Amniotic epithelial cell (primary cell): ENCODE measurements around the gene ISOC2.

Source experiments
- DNase-seq: peaks from one replicate; pipeline ENCODE4 v3.0.0-alpha.2; 2010; ENCODE audit warnings: low read depth

The ISOC2 gene

DNA sequence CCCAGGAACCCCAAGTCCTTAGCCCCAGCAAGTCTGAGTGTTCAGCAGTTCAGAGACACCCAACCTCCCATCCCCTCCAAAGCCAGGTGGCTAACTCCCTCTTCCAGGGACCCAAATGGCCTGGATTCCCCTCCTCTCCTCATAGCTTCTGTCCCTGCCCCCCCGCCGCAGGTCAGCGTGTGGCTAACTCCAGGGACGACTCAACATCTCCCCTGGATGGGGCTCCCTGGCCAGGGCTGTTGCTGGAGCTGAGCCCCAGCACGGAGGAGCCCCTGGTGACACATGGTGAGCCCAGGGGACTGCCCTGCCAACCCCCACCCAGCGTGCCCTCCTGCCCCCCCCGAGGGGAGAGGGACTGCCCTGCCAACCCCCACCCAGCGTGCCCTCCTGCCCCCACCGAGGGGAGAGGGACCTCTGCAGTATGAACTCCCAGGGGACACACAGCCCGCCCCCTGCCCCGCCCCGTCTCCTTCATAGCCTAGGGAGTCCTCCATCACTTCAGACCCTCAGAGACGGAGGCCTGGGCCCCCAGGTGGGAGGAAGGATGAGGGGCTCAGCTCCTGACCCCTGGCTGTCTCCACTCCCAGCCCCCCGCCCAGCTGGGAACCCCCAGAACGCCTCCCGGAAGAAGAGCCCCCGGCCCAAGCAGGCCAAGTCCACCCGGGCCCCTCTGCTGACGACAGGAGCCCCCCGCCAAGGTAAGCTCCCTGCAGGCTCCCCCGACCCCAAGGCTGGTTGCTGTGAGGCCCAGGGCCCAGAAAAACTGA lies 28.5 kb upstream of the ISOC2 start:
- DNase-seq, result no peak

DNA sequence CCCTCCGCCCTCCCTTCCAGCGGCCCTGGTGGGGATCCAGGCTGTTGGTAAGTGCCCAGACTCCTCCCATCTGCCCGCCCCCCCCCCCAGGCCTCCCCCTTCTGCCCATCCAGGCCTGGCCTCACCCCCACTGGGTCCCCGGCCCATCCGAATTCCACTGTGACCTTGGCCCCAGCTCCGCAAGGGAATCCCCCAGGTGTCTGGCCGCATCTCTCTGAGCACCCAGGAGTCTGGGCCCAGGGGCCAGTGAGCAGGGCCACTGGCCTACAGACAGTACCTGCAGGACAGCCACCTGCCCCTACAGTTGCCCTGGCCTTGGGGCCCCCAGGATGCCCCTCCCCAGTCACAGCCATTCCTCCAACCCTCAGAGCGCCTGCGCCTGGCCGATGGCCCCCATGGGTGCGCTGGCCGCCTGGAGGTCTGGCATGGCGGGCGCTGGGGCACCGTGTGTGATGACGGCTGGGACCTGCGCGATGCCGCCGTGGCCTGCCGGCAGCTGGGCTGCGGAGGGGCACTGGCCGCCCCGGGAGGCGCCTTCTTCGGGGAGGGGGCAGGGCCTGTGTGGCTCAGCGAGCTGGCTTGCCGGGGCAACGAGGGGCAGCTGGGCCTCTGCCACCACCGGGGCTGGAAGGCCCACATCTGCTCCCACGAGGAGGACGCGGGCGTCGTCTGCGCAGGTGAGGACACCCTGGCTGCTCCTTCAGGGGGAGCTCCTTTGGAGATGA lies 27.7 kb upstream of the ISOC2 start:
- no peak for DNase-seq

GRCh38 chr19:55487924-55488687 lies 26.7 kb upstream of the ISOC2 start, which contains the start of gene SSC5D:
SSC5D (plus strand) TSS chr19:55488436; CDS start chr19:55488590, 154 bp downstream.
- DNase-seq, result peak; percentile 24

DNA sequence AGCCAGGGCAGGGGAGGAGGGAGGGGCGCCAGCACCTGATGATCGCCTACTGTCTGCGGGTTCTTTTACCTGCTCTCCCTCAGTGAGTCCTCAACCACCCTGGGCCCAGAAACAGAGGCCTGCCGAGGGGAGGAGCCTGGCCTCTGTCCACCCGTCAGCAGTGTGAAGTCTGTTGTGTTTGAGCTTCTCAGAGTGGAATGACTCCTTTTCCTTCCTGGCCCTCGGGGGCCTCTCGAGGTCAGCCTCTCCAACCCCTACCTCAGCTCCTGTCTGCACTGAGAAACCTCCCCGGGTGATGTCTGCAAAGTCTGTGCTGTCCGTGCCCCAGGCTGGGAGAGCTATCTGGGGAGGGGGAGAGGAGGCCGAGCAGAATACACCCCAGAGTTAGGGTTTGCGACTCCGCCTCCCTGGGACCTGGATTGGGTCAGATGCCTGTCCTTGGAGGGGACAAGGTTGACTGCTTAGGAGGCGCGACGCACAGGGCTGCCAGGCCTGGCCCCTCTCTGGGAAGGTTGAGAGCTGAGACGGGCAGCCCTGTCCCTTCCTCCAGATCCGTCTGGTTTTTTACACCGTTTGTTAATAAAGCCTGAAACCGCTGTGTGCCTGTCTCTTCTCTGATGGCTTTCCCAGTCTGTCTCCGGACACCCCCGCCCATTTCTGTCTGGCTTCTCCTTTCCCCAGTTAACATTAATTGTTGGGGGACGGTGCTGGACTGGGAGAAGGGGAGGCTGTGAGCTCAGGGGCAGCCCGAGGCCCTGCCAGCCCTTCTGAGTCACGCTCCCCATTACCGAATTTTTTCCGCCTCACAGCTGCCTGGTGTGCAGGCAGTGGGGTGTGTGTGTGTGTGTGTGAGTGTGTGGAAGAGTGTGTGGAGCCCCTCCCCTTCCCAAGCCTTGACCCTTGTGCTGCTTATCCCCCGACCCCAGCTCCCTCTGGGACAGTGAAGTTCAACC lies 25.8 kb upstream of the ISOC2 start:
- DNase-seq, result peak; percentile 91

GRCh38 chr19:55486043-55486970 lies 24.9 kb upstream of the ISOC2 start:
- no peak for DNase-seq

- DNase-seq, result no peak
Observed at GRCh38 chr19:55485439-55486011, 24.1 kb upstream of the ISOC2 start.

GRCh38 chr19:55484593-55485438 lies 23.4 kb upstream of the ISOC2 start, which contains the start of gene NAT14:
NAT14 (plus strand) TSS chr19:55485188; CDS start chr19:55485709, 521 bp downstream.
- peak; percentile 31 for DNase-seq

DNA sequence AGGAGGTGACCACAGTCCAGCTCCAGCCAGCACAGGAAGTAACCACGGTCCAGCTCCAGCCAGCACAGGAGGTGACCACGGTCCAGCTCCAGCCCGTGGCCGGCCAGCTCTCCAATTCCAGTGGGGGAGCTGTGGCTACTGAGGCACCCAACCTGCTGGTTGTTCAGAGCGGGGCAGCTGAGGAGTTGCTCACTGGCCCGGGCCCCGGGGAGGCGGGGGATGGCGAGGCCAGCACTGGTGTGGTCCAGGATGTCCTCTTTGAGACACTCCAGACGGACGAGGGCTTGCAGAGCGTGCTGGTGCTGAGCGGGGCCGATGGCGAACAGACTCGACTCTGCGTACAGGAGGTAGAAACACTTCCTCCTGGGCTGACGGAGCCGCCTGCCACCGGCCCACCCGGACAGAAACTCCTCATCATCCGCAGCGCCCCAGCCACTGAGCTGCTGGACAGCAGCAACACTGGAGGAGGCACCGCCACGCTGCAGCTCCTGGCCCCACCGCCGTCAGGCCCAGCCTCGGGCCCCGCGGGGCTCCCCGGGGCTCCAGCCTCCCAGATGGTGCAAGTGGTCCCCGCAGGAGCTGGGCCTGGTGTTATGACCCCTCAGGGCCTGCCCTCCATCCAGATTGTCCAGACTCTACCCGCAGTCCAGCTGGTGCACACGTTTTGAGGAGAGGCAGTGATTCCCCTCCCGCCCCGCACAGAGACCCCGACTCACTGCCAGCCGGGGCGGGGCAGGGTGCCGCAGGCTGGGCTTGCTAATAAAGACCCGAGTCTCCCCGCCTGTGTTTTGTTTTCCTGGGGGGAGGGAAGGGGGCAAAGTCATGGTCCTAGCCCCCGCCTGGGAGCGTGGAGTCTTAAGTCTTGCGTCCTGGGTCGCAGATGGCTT lies 22.5 kb upstream of the ISOC2 start:
- no peak for DNase-seq

- DNase-seq, result no peak
Observed at GRCh38 chr19:55482967-55483705, 21.7 kb upstream of the ISOC2 start.

DNA sequence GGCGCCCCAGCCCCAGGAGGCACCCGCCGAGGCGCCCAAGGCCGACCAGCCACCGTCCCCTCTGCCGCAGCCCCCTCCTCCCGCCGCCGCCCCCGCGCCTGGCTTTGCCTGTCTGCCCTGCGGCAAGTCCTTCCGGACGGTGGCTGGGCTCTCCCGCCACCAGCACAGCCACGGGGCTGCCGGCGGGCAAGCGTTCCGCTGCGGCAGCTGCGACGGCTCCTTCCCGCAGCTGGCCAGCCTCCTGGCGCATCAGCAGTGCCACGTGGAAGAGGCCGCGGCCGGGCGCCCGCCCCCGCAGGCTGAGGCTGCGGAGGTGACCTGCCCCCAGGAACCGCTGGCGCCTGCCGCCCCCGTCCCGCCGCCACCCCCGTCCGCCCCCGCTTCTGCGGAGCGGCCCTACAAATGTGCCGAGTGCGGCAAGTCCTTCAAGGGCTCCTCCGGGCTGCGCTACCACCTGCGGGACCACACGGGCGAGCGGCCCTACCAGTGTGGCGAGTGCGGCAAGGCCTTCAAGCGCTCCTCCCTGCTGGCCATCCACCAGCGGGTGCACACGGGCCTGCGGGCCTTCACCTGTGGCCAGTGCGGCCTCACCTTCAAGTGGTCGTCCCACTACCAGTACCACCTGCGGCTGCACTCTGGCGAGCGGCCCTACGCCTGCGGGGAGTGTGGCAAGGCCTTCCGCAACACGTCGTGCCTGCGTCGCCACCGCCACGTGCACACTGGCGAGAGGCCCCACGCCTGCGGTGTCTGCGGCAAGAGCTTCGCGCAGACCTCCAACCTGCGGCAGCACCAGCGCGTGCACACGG lies 20.9 kb upstream of the ISOC2 start:
- no peak for DNase-seq

GRCh38 chr19:55481794-55482155 lies 20.3 kb upstream of the ISOC2 start:
- DNase-seq, result no peak

DNA sequence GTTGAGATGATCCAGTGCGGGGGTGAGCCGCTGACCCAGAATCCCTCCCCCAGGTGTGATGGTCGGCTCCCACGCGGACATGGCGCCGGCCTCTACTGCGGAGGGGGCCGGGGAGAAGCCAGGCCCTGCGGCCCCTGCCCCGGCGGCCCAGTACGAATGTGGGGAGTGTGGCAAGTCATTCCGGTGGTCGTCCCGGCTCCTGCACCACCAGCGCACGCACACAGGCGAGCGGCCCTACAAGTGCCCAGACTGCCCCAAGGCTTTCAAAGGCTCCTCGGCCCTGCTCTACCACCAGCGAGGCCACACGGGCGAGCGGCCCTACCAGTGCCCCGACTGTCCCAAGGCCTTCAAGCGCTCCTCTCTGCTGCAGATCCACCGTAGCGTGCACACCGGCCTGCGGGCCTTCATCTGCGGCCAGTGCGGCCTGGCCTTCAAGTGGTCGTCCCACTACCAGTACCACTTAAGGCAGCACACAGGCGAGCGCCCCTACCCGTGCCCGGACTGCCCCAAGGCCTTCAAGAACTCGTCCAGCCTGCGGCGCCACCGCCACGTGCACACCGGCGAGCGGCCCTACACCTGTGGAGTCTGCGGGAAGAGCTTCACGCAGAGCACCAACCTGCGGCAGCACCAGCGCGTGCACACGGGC lies 19.8 kb upstream of the ISOC2 start:
- no peak for DNase-seq

GRCh38 chr19:55479451-55480230 lies 18.2 kb upstream of the ISOC2 start:
- DNase-seq, result no peak

GRCh38 chr19:55479045-55479444 lies 17.6 kb upstream of the ISOC2 start:
- DNase-seq, result no peak

- DNase-seq, result no peak
Observed at GRCh38 chr19:55478364-55478763, 16.9 kb upstream of the ISOC2 start.
